ENCODE measurements around the gene ZNF580. TPM values are rescaled to one million over a fixed set of nuclear protein-coding genes. Genes with fewer than 3 reads are reported as not detected.

The ZNF580 gene
- 26.5 to 56.4 TPM (median 52.5 TPM) in 5 replicates for total RNA-seq (2022; extraction: Qiagen RNA extraction)

GRCh38 chr19:55640577-55641425 is at the start of gene ZNF580:
ZNF580 (plus strand) TSS chr19:55641002; CDS start chr19:55642509, 1,507 bp downstream.

GRCh38 chr19:55599468-55599841 is 41.3 kb upstream of the ZNF580 start, which contains the start of gene FIZ1:
FIZ1 (minus strand) TSS chr19:55599517; CDS start chr19:55597865, 1,652 bp downstream.

GRCh38 chr19:55599842-55600661 is 40.8 kb upstream of the ZNF580 start, which contains the start of gene ZNF524:
ZNF524 (plus strand) TSS chr19:55600288; CDS start chr19:55602113, 1,825 bp downstream.

GRCh38 chr19:55605637-55606470 is 34.9 kb upstream of the ZNF580 start, which contains the start of gene ZNF865:
ZNF865 (plus strand) TSS chr19:55605647; CDS start chr19:55613619, 7,972 bp downstream.

GRCh38 chr19:55624109-55625003 is 16.4 kb upstream of the ZNF580 start, which contains the start of gene ZNF784:
ZNF784 (minus strand) TSS chr19:55624566; CDS start chr19:55624561, 5 bp downstream.

GRCh38 chr19:55643003-55643886 is 2.4 kb downstream of the ZNF580 start, which contains the start of gene ZNF581:
ZNF581 (plus strand) TSS chr19:55643649; CDS start chr19:55644572, 923 bp downstream.

GRCh38 chr19:55647732-55648584 is 7.2 kb downstream of the ZNF580 start, which contains the start of gene CCDC106:
CCDC106 (plus strand) TSS chr19:55648212; CDS start chr19:55649047, 835 bp downstream.

GRCh38 chr19:55654868-55655647 is 14.3 kb downstream of the ZNF580 start, which contains the start of gene U2AF2:
U2AF2 (plus strand) TSS chr19:55655035; CDS start chr19:55655105, 70 bp downstream.

GRCh38 chr19:55674841-55675660 is 34.2 kb downstream of the ZNF580 start, which contains the start of gene EPN1:
EPN1 (plus strand) TSS chr19:55675226; CDS start chr19:55678628, 3,402 bp downstream.

Other genes starting within 250 kb of the ZNF580 start
- 270 to 454 TPM (median 404 TPM) in 5 replicates for gene UBE2S, start 233.2 kb upstream of the ZNF580 start, total RNA-seq (2022; extraction: Qiagen RNA extraction)
- gene SHISA7, start 197.7 kb upstream of the ZNF580 start, total RNA-seq (2022; extraction: Qiagen RNA extraction), result 0.01 TPM in 1 of 5 replicates, not detected in the others
- 55.5 to 66.5 TPM (median 58.3 TPM) in 5 replicates for gene ISOC2, start 179.4 kb upstream of the ZNF580 start, total RNA-seq (2022; extraction: Qiagen RNA extraction)
- gene C19orf85, start 176.3 kb upstream of the ZNF580 start, total RNA-seq (2022; extraction: Qiagen RNA extraction), result not detected in 5 replicates
- gene ZNF628, start 164.4 kb upstream of the ZNF580 start, total RNA-seq (2022; extraction: Qiagen RNA extraction), result 5.1 to 10.1 TPM (median 7.8 TPM) in 5 replicates
- gene NAT14, start 155.8 kb upstream of the ZNF580 start, total RNA-seq (2022; extraction: Qiagen RNA extraction), result 36.7 to 57.2 TPM (median 56.0 TPM) in 5 replicates
- gene SSC5D, start 152.6 kb upstream of the ZNF580 start, total RNA-seq (2022; extraction: Qiagen RNA extraction), result 0.40 to 0.99 TPM (median 0.66 TPM) in 5 replicates
- 1.5 to 2.4 TPM (median 1.9 TPM) in 5 replicates for gene SBK2, start 103.9 kb upstream of the ZNF580 start, total RNA-seq (2022; extraction: Qiagen RNA extraction)
- gene SBK3, start 95.5 kb upstream of the ZNF580 start, total RNA-seq (2022; extraction: Qiagen RNA extraction), result 1.9 to 2.2 TPM (median 2.1 TPM) in 5 replicates
- 20.8 to 35.0 TPM (median 33.5 TPM) in 5 replicates for gene ZNF579, start 60.2 kb upstream of the ZNF580 start, total RNA-seq (2022; extraction: Qiagen RNA extraction)
- 20.8 to 26.0 TPM (median 24.6 TPM) in 5 replicates for gene FIZ1, start 41.5 kb upstream of the ZNF580 start, total RNA-seq (2022; extraction: Qiagen RNA extraction)
- 13.9 to 20.0 TPM (median 17.7 TPM) in 5 replicates for gene ZNF524, start 40.7 kb upstream of the ZNF580 start, total RNA-seq (2022; extraction: Qiagen RNA extraction)
- gene ZNF865, start 35.4 kb upstream of the ZNF580 start, total RNA-seq (2022; extraction: Qiagen RNA extraction), result 7.1 to 12.5 TPM (median 12.2 TPM) in 5 replicates
- 4.4 to 6.8 TPM (median 6.4 TPM) in 5 replicates for gene ZNF784, start 16.4 kb upstream of the ZNF580 start, total RNA-seq (2022; extraction: Qiagen RNA extraction)
- gene ZNF581, start 2.6 kb downstream of the ZNF580 start, total RNA-seq (2022; extraction: Qiagen RNA extraction), result 40.1 to 50.7 TPM (median 47.5 TPM) in 5 replicates
- 15.2 to 19.4 TPM (median 16.9 TPM) in 5 replicates for gene CCDC106, start 7.2 kb downstream of the ZNF580 start, total RNA-seq (2022; extraction: Qiagen RNA extraction)
- 269 to 309 TPM (median 285 TPM) in 5 replicates for gene U2AF2, start 14.0 kb downstream of the ZNF580 start, total RNA-seq (2022; extraction: Qiagen RNA extraction)
- gene EPN1, start 34.2 kb downstream of the ZNF580 start, total RNA-seq (2022; extraction: Qiagen RNA extraction), result 135 to 218 TPM (median 203 TPM) in 5 replicates
- not detected in 5 replicates for gene NLRP9, start 97.4 kb downstream of the ZNF580 start, total RNA-seq (2022; extraction: Qiagen RNA extraction)
- gene RFPL4A, start 118.1 kb downstream of the ZNF580 start, total RNA-seq (2022; extraction: Qiagen RNA extraction), result 0.48 to 1.1 TPM (median 0.80 TPM) in 5 replicates
- gene RFPL4AL1, start 128.1 kb downstream of the ZNF580 start, total RNA-seq (2022; extraction: Qiagen RNA extraction), result 0.10 to 0.29 TPM (median 0.14 TPM) in 4 of 5 replicates, not detected in the other
- 0.01 to 0.03 TPM (median 0.03 TPM) in 4 of 5 replicates, not detected in the other for gene NLRP11, start 191.0 kb downstream of the ZNF580 start, total RNA-seq (2022; extraction: Qiagen RNA extraction)
- gene NLRP4, start 195.5 kb downstream of the ZNF580 start, total RNA-seq (2022; extraction: Qiagen RNA extraction), result 0.02 TPM in 1 of 5 replicates, not detected in the others

Measured in A549 treated with AZD2906 at 1 μM for 4 hours (cell line).